ENCODE measurements around the gene KRTAP9-6.
"Not testable (repeated sequence)": the region's sequence is repeated elsewhere in the genome, so short reads cannot be mapped to it uniquely, and the experiment has no call there.

Gene KRTAP9-6, protein sequence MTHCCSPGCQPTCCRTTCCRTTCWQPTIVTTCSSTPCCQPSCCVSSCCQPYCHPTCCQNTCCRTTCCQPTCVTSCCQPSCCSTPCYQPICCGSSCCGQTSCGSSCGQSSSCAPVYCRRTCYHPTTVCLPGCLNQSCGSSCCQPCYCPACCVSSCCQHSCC

DNA sequence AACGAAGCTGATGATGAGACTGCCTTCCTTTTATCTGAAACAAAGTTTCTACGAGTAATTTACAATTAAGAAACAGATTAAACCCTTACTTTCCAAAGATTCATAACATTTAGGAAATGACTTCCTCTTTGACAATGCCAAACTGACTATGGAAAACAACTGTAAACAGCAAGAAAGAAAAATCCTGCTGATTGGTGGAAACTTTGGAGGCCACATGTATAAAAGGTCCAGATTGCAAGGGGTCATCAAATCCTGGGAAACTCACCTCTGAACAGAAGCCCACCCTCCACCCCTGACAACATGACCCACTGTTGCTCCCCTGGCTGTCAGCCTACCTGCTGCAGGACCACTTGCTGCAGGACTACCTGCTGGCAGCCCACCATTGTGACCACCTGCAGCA lies at the start of gene KRTAP9-6:
KRTAP9-6 (plus strand) TSS at position 301 of the 400 bp plus-strand sequence; CDS start at position 301, 0 bp downstream.
- no peak for DNase-seq

DNA sequence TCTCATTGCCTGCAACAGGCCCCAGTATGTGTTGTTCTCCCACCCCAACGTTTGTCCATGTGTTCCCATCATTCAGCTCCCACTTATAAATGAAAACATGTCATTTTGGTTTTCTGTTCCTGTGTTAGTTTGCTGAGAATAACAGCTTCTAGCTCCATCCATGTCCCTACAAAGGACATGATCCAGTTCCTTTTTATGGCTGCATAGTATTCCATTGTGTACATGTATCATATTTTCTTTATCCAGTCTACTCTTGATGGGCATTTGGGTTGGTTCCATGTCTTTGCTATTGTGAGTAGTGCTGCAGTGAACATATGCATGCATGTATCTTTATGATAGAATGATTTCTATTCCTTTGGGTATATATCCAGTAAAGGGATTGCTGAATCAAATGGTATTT lies 49.5 kb upstream of the KRTAP9-6 start:
- DNase-seq: no peak

GRCh38 chr17:41223821-41224220 lies 41.4 kb upstream of the KRTAP9-6 start:
- no peak for DNase-seq

DNA sequence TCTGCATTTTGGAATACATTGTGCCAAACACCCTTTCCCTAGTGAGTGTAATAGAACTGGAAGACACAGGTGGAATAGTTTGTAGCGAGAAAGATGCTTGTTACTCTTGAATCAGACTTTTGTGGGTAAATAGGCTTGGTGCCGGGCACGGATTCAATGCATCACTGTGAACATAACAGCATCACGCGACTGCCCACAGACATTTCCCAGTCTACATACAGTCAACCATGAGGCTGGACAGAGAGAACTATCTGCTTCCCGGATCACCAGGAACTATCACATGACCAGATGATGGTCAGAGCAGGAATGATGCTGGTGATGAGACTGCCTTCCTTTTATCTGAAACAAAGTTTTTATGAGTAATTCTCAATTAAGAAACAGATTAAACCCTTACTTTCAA lies 39.1 kb upstream of the KRTAP9-6 start:
- no peak for DNase-seq

GRCh38 chr17:41226598-41227095 lies 38.5 kb upstream of the KRTAP9-6 start, which contains the start of gene KRTAP9-2:
Gene KRTAP9-2, plus strand, starts transcription at chr17:41226648. Its CDS starts 7 bp downstream, at chr17:41226655.
- not testable (repeated sequence) for DNase-seq

GRCh38 chr17:41230094-41230493 lies 35.1 kb upstream of the KRTAP9-6 start:
- no peak for DNase-seq

DNA sequence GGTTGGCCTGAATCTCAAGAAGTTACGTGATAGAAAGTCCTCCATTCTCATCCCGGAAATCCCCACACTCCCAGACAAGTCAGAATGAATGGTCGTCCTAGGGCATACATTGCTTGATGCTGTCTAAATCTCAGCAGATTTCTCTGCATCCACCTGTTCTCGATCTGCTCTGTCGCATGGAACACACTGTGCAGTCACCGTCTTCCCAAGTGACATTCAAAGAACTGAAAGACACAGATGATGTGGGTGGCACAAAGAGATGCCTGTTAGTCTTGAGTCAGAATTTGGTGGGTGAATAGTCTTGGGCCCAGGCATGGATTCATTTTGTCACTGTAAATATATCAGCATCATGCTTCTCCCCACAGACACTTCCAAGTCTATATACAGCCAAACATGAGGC lies 33.4 kb upstream of the KRTAP9-6 start:
- DNase-seq: no peak

- not testable (repeated sequence) for DNase-seq
Observed at GRCh38 chr17:41232399-41233105, 32.6 kb upstream of the KRTAP9-6 start, which contains the start of gene KRTAP9-3. Gene KRTAP9-3, plus strand, starts transcription at chr17:41232449. Its CDS starts 53 bp downstream, at chr17:41232502.

- DNase-seq: not testable (repeated sequence)
Observed at GRCh38 chr17:41237116-41237515, 28.1 kb upstream of the KRTAP9-6 start.

DNA sequence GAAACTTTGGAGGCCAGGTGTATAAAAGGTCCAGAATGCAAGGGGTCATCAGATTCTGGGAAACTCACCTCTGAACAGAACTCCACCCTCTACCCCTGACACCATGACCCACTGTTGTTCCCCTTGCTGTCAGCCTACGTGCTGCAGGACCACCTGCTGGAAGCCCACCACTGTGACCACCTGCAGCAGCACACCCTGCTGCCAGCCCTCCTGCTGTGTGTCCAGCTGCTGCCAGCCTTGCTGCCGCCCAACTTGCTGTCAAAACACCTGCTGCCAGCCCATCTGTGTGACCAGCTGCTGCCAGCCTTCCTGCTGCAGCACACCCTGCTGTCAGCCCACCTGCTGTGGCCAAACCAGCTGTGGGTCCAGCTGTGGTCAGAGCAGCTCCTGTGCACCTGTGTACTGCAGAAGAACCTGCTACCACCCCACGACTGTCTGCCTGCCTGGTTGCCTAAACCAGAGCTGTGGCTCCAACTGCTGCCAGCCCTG lies 27.2 kb upstream of the KRTAP9-6 start, which contains the start of gene KRTAP9-8:
KRTAP9-8 (plus strand) TSS at position 51 of the 489 bp plus-strand sequence; CDS start at position 104, 53 bp downstream.
- not testable (repeated sequence) for DNase-seq

- not testable (repeated sequence) for DNase-seq
Observed at GRCh38 chr17:41246995-41247787, 18.0 kb upstream of the KRTAP9-6 start.

DNA sequence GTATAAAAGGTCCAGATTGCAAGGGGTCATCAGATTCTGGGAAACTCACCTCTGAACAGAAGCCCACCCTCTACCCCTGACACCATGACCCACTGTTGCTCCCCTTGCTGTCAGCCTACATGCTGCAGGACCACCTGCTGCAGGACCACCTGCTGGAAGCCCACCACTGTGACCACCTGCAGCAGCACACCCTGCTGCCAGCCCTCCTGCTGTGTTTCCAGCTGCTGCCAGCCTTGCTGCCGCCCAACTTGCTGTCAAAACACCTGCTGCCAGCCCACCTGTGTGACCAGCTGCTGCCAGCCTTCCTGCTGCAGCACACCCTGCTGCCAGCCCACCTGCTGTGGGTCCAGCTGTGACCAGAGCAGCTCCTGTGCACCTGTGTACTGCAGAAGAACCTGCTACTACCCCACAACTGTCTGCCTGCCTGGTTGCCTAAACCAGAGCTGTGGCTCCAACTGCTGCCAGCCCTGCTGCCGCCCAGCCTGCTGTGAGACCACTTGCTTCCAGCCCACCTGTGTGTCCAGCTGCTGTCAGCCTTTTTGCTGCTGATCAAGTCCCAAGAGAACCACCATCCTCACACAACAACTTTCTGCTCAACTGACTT lies 15.4 kb upstream of the KRTAP9-6 start, which contains the start of gene KRTAP9-4:
KRTAP9-4 (plus strand) TSS at position 51 of the 604 bp plus-strand sequence; CDS start at position 85, 34 bp downstream.
- DNase-seq: not testable (repeated sequence)

DNA sequence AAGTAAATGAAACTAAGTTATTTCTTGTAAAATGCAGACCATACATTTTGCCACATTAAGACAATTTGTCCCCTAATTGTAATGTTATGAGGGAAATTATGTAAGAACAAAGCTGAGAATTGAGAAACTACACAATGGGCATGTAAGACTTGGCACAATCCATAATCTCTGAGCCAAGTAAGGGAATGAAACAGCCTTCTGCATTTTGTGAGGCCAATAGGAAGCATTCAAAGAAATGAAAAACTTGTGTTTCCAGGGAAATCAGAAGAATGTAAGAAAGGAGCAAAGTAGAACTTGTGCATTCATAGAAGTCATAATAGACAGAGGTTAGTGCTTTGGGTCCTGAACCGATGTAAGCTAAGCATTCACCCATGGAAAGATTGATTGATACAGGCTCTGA lies 13.9 kb upstream of the KRTAP9-6 start:
- no peak for DNase-seq

GRCh38 chr17:41254861-41255260 lies 10.3 kb upstream of the KRTAP9-6 start:
- DNase-seq: no peak

DNA sequence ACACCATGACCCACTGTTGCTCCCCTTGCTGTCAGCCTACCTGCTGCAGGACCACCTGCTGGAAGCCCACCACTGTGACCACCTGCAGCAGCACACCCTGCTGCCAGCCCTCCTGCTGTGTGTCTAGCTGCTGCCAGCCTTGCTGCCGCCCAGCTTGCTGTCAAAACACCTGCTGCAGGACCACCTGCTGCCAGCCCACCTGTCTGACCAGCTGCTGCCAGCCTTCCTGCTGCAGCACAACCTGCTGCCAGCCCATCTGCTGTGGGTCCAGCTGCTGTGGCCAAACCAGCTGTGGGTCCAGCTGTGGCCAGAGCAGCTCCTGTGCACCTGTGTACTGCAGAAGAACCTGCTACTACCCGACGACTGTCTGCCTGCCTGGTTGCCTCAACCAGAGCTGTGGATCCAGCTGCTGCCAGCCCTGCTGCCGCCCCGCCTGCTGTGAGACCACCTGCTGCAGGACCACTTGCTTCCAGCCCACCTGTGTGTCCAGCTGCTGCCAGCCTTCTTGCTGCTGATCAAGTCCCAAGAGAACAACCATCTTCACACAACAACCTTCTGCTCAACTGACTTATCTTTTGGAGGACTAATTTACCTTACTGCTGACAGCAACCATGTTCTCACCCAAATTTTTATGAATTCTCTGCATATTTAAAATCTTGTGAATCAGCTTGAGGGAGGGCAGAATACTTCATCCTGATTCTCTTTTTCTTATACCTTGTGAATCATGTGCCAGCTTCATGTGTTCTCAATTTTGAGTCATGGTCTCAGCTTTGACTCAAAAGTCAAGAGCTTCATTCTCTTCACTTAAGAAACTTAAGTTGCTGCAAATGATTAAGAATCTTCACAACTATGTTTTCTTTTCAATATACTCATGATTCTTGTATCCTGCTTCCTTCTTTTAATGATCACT lies 9.5 kb upstream of the KRTAP9-6 start, which contains the start of gene KRTAP9-9:
KRTAP9-9 (plus strand) TSS at position 4 of the 910 bp plus-strand sequence.
- DNase-seq: not testable (repeated sequence)

- no peak for DNase-seq
Observed at GRCh38 chr17:41256291-41256685, 8.9 kb upstream of the KRTAP9-6 start.

GRCh38 chr17:41258406-41258805 lies 6.8 kb upstream of the KRTAP9-6 start:
- DNase-seq: no peak

GRCh38 chr17:41263212-41263611 lies 2.0 kb upstream of the KRTAP9-6 start:
- DNase-seq: no peak

- no peak for DNase-seq
Observed at GRCh38 chr17:41264599-41264998, 579 bp upstream of the KRTAP9-6 start.

DNA sequence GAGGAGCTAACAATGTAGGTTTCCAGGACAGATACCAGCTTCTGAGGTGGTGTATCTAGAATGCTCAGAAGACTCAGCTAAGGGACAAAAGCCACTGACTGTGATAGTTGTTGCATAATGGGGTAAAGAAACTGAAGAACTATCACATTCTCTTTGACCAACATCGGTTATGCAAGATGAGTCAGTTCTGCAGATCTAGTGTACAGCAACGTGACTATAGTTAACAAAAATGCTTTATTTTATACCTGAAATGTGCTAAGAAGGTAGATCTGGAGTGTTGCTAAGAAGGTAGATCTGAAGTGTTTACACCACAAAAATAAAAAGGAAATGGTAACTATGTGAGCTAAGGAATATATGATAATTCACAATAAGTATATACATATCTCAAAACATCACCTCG lies 2.5 kb downstream of the KRTAP9-6 start:
- no peak for DNase-seq

- DNase-seq: not testable (repeated sequence)
Observed at GRCh38 chr17:41271323-41271722, 6.1 kb downstream of the KRTAP9-6 start.
